Measurements from ENCODE around the gene EPB41L4A.
"Not testable (repeated sequence)": the region's sequence is repeated elsewhere in the genome, so short reads cannot be mapped to it uniquely, and the experiment has no call there.

The EPB41L4A gene

DNA sequence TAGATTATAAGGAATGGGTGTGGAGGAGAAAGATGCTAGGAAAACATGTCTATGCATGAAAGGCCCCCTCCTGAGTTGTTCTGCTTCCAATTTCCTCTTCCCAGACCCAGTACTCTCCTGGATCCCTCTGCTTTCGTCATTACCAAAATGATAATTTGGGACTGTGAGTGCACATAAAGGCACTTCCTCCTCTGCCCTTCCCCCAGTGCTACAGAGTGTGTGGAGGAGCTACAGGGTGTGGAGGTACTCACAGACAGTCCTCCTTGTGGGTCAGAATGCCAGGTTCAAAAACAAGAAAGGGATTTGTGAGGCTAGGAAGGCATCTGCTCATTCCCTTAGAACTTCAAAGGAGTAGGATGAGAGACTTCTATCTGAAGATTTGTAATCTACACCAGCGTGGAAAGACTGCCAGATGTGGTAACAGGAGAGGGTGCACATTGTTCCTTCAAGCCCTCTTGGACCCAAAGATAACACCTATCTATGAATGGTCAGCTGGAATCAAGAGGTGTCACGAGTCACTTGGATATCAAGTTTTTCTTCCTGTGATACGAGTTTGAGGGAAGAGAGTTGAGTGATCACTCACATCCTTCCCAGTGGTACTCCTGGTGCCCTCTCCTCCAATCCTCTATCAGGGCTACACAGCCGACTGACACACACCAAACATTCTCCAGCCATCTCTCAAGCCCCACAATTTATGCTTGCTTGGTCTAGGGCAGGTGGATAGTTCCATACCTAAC is 201.1 kb downstream of the EPB41L4A start:
- TF ChIP-seq, protein P1, sequence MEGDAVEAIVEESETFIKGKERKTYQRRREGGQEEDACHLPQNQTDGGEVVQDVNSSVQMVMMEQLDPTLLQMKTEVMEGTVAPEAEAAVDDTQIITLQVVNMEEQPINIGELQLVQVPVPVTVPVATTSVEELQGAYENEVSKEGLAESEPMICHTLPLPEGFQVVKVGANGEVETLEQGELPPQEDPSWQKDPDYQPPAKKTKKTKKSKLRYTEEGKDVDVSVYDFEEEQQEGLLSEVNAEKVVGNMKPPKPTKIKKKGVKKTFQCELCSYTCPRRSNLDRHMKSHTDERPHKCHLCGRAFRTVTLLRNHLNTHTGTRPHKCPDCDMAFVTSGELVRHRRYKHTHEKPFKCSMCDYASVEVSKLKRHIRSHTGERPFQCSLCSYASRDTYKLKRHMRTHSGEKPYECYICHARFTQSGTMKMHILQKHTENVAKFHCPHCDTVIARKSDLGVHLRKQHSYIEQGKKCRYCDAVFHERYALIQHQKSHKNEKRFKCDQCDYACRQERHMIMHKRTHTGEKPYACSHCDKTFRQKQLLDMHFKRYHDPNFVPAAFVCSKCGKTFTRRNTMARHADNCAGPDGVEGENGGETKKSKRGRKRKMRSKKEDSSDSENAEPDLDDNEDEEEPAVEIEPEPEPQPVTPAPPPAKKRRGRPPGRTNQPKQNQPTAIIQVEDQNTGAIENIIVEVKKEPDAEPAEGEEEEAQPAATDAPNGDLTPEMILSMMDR (conservative IDR thresholded peaks at IDR 0.05; ENCODE audit: control insufficient read depth, insufficient read depth, low read depth, low read length) = no peak
- H3K4me3 ChIP-seq (ENCODE audit: control insufficient read depth, low read depth, low read length) = no peak overlapping the region
- DNase-seq (ENCODE audit: low read depth) = no peak

DNA sequence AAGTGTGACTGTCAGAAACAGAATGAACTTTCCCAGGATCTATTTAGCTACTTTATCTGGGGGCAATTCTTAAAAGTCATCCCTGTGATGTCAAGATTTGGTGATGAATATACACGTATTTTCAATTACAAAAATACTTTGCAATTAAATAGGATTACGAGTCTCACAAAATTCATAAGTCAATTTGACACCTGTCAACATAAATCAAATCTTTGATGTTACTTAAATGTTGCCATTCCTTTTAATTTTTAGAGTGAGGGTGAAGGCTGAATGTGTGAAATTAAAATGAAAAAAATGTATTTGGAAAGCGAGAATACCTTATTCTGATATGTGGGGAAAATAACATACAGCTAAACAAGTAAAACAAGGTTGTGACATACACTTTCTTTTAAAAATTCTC is 202.9 kb downstream of the EPB41L4A start:
- DNase-seq (ENCODE audit: low read depth) = no peak
- H3K4me3 ChIP-seq (ENCODE audit: control insufficient read depth, low read depth, low read length) = no peak overlapping the region
- TF ChIP-seq, protein P1 (conservative IDR thresholded peaks at IDR 0.05; ENCODE audit: control insufficient read depth, insufficient read depth, low read depth, low read length) = no peak

DNA sequence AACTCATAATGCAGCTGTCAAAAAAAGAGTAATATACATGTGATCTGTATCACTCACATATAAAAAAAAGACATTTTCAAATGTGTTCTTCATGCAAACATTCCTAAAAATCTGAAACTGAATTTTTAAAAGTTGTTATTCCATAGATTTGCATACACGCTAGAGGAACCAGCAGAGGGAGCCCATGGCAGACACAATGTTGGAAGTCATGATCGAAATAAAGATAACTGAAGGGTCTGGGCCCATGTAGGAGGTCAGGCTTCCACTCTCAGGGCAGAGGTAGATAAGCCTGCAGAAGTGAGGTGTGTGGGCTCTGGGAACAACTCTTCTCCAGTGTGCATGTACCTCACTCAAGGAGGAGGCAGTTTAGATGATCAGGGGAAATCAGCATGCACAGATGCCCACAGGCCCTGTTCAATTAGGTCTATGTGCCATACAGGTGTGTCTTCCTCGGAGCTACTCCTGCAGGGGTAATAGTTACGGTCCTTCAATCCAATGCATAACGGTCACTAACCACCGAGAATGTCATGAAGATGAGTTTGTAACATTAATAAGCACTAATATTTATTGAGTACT is 208.6 kb downstream of the EPB41L4A start:
- no peak overlapping the region for H3K4me3 ChIP-seq (ENCODE audit: control insufficient read depth, low read depth, low read length)
- peak; percentile 48 for DNase-seq (ENCODE audit: low read depth)
- TF ChIP-seq, protein P1 (conservative IDR thresholded peaks at IDR 0.05; ENCODE audit: control insufficient read depth, insufficient read depth, low read depth, low read length) = peak; percentile 73

DNA sequence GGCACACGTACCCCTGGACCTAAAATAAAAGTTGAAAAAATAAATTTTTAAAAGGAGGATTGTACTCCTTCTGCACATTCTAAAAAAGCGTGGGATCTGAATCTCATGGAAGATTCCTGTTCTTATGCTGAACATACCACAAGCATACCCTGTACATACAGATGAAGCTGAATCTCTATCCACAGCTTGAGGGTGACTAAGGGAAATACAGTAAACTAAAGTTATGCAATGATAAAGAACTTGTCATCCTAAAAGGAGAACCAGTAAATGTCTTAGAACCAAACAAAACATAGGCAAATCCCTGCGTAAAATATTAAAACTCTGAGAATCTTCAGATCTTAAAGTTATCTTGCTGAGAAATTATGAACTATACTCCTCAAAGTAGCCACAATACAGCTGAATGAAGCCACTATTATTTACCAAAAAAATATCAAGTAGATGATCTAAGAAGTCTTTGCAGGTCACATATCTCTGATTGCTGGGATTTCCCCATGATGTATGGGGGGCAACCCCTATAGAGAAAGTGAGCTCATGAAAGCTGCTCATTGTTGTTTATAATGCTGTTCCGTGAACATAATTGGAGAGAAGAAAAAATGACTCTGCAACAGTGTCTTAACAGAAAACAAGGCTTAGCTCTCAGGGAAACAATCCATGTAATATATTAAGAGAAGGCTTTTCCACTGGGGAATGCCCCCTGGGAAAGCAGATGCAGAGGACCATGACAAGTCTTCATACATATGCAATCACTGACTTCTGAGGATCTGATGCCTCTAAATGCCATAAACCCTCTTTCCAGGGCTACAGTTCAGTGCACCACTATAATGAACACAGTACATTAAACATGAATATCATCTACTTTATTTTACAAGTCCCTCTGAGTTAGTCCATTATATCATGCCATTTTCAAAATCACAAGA is 210.1 kb downstream of the EPB41L4A start:
- DNase-seq (ENCODE audit: low read depth) = no peak
- TF ChIP-seq, protein P1 (conservative IDR thresholded peaks at IDR 0.05; ENCODE audit: control insufficient read depth, insufficient read depth, low read depth, low read length) = no peak
- no peak overlapping the region for H3K4me3 ChIP-seq (ENCODE audit: control insufficient read depth, low read depth, low read length)

DNA sequence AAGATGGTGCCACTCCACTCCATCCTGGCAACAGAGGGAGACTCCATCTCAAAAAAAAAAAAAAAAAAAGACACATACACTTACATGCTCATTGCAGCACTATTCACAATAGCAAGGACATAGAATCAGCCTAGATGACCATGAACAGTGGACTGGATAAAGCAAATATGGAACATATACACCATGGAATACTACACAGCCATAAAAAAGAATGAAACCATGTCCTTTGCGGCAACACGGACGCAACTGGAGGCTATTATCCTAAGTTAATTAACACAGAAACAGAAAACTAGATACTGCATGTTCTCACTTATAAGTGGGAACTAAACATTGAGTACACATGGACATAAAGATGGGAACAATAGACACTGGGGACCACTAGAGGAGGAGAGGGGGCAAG is 210.9 kb downstream of the EPB41L4A start:
- DNase-seq (ENCODE audit: low read depth); H3K4me3 ChIP-seq (ENCODE audit: control insufficient read depth, low read depth, low read length): not testable (repeated sequence)

DNA sequence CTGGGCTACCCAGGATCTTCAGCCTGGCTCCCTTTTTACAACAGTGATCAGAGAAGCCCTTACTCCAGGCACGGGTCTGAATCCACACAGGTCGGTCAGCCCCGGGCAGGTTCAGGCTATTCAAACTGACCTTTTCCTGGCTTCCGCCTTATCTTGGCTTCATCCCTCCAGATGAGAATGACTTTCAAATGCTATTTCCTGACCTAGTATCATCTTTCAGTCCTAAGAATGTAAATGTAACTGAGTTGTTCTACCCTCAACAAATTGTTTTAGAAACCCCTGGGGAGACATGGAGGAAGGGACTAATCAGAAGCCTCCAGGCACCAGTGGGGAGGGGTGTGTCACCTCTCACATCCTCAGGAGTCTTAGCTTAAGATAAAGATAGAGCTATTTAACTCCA is 213.2 kb downstream of the EPB41L4A start:
- no peak overlapping the region for H3K4me3 ChIP-seq (ENCODE audit: control insufficient read depth, low read depth, low read length)
- no peak for DNase-seq (ENCODE audit: low read depth)
- TF ChIP-seq, protein P1 (conservative IDR thresholded peaks at IDR 0.05; ENCODE audit: control insufficient read depth, insufficient read depth, low read depth, low read length) = no peak

DNA sequence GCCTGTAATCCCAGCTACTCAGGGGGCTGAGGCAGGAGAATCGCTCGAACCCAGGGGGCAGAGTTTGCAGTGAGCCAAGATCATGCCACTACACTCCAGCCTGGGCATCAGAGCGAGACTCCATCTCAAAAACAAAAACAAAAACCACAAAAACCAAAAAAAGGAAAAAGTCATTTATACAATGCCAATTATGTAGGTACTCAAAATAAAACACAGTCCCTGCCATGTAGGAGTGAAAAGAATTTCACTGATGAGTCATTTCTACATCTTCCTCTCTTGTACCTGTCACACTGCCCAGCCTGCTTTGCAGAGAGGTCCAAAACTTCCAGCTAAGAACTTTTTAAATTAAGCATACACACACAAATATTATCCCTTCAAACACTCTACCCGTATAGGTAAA is 215.8 kb downstream of the EPB41L4A start:
- DNase-seq (ENCODE audit: low read depth) = no peak
- H3K4me3 ChIP-seq (ENCODE audit: control insufficient read depth, low read depth, low read length) = no peak overlapping the region
- TF ChIP-seq, protein P1 (conservative IDR thresholded peaks at IDR 0.05; ENCODE audit: control insufficient read depth, insufficient read depth, low read depth, low read length) = no peak
